K562 (cell line): ENCODE measurements around the gene OR51E2. TPM values are rescaled to one million over a fixed set of nuclear protein-coding genes. Genes with fewer than 3 reads are reported as not detected.
A peak's percentile ranks its signal among the peaks of the same experiment; 100 is the strongest.

Experiments
- ATAC-seq: fragments of 200-7000 bp; cut with Tn5 transposase; 3 replicates; pipeline ENCODE4 v1.9.1; 2020; ENCODE audit warnings: moderate library complexity
- BruUV-seq: library from RNA; stranded (reverse); fragments of 400-500 nt; replicated peaks from 2 replicates; lab custom pipeline; 2021; lab: Mats Ljungman, UMichigan
- CTCF ChIA-PET: fragments of 300-600 bp; formaldehyde crosslinking; extraction: SDS; loops from one replicate; lab custom pipeline; 2021; ENCODE audit warnings: low intra/inter-chr PET ratio; lab: Yijun Ruan, JAX
- POLR2A ChIA-PET: fragments of 300-600, 350-650 bp; sonication (Branson Sonifier 250); formaldehyde crosslinking; extraction: SDS; loops from one replicate; lab custom pipeline; 2021; ENCODE audit warnings: antibody characterized with exemption, inconsistent platforms; lab: Yijun Ruan, JAX
- DNase-seq, 4 experiments: peaks; one replicate each; pipeline versions ENCODE4 v3.0.0 to v3.0.0-alpha.2; 2011 to 2018; ENCODE audit warnings: low spot score in 3 of 4, mixed read lengths in 3 of 4; ENCODE audit errors: extremely low read depth in 1 of 4
- FAIRE-seq: peaks from 2 replicates; lab custom pipeline; 2011; peaks lifted over from hg19 to GRCh38; lab: Jason Lieb, UNC
- H2AFZ ChIP-seq: 2 replicates; pipeline ENCODE4 v1.6.0; 2011; ENCODE audit warnings: low read depth, low read length, control low read depth, inconsistent platforms
- H3K27ac ChIP-seq: fragments of 200-600 bp; 3 replicates; pipeline ENCODE4 v1.8.0; 2011; ENCODE audit warnings: low read depth, mild to moderate bottlenecking, control low read depth, inconsistent platforms, low read length, moderate library complexity, mixed read lengths; ENCODE audit errors: extremely low read depth
- H3K27me3 ChIP-seq, 2 experiments: fragments of 300-600 bp in 1 of 2; 2 replicates in 1 of 2; 3 replicates in 1 of 2; pipeline versions ENCODE4 v1.6.0 to v1.8.0; 2011; ENCODE audit warnings: inconsistent platforms in 2 of 2, low read length in 2 of 2, mild to moderate bottlenecking in 1 of 2, mixed read lengths in 1 of 2, moderate library complexity in 1 of 2; ENCODE audit not compliant: control insufficient read depth in 2 of 2, insufficient read depth in 2 of 2
- H3K36me3 ChIP-seq: fragments of 300-600 bp; 3 replicates; pipeline ENCODE4 v1.8.0; 2011; ENCODE audit warnings: mild to moderate bottlenecking, low read length, inconsistent platforms; ENCODE audit not compliant: control insufficient read depth, insufficient read depth
- H3K4me1 ChIP-seq, 2 experiments: fragments of 200-600 bp in 1 of 2; replicated peaks in 1 of 2; 2 replicates in 1 of 2; 3 replicates in 1 of 2; pipeline versions ENCODE4 v1.5.1 to v1.8.0; 2011; ENCODE audit warnings: inconsistent platforms in 2 of 2, low read length in 2 of 2, mild to moderate bottlenecking in 1 of 2, mixed read lengths in 1 of 2, moderate library complexity in 1 of 2; ENCODE audit not compliant: control insufficient read depth in 2 of 2, insufficient read depth in 2 of 2
- H3K4me2 ChIP-seq: 2 replicates; pipeline ENCODE4 v1.6.1; 2011; ENCODE audit warnings: low read length, control low read depth, inconsistent platforms, mixed read lengths; ENCODE audit not compliant: insufficient read depth
- H3K4me3 ChIP-seq: fragments of 200-600 bp; sonication (generic), shearing (Covaris generic); 2 replicates; pipeline ENCODE4 v1.5.1; 2016; ENCODE audit warnings: control low read depth, inconsistent platforms
- H3K79me2 ChIP-seq: fragments of 200-600 bp; 3 replicates; pipeline ENCODE4 v1.8.0; 2011; ENCODE audit warnings: low read length, inconsistent platforms; ENCODE audit not compliant: control insufficient read depth, insufficient read depth
- H3K9ac ChIP-seq, 2 experiments: 2 replicates each; pipeline versions ENCODE4 v1.6.0 to v1.6.1; 2011; ENCODE audit warnings: low read depth in 2 of 2, low read length in 2 of 2, control low read depth in 1 of 2, inconsistent platforms in 1 of 2, mild to moderate bottlenecking in 1 of 2, mixed read lengths in 1 of 2; ENCODE audit not compliant: insufficient read depth in 1 of 2
- H3K9me1 ChIP-seq: one replicate; pipeline ENCODE4 v1.6.0; 2011; ENCODE audit warnings: inconsistent platforms, mild to moderate bottlenecking, low read length, moderate library complexity; ENCODE audit not compliant: control insufficient read depth, insufficient read depth
- H3K9me3 ChIP-seq: replicated peaks from 2 replicates; pipeline ENCODE4 v1.5.1; 2011; ENCODE audit warnings: low read depth, low read length, inconsistent platforms; ENCODE audit not compliant: control insufficient read depth, insufficient read depth
- H4K20me1 ChIP-seq: replicated peaks from 2 replicates; pipeline ENCODE4 v1.6.1; 2011; ENCODE audit warnings: low read length, inconsistent platforms, mixed read lengths; ENCODE audit not compliant: control insufficient read depth, insufficient read depth
- ARID3B ChIP-seq: fragments of 250-450 bp; sonication (Bioruptor Pico); IDR thresholded peaks from 2 replicates; pipeline ENCODE4 v1.4.0; 2020; ENCODE audit warnings: borderline replicate concordance
- BRCA1 ChIP-seq, 2 experiments: fragments of 450-650 bp in 1 of 2; sonication (generic) in 1 of 2; formaldehyde crosslinking in 1 of 2; IDR thresholded peaks; 2 replicates each; pipeline versions ENCODE4 v1.5.0 to v1.6.1; 2017 to 2020; ENCODE audit warnings: mild to moderate bottlenecking in 1 of 2, missing genetic modification reagents in 1 of 2
- CCAR2 ChIP-seq: fragments of 200-400 bp; formaldehyde crosslinking; IDR thresholded peaks from 2 replicates; pipeline ENCODE4 v1.6.1; 2017; ENCODE audit warnings: mild to moderate bottlenecking, low read depth, low read length
- CCNT2 ChIP-seq: IDR thresholded peaks from 2 replicates; pipeline ENCODE4 v1.6.1; 2011; ENCODE audit warnings: borderline replicate concordance, low read depth, mild to moderate bottlenecking, moderate library complexity, mixed read lengths, low read length; ENCODE audit not compliant: insufficient read length; ENCODE audit errors: extremely low read depth
- FOXJ3 ChIP-seq: sonication (generic); formaldehyde crosslinking; IDR thresholded peaks from 2 replicates; pipeline ENCODE4 v1.4.0; 2020; ENCODE audit warnings: mild to moderate bottlenecking, missing genetic modification reagents
- GABPB1 ChIP-seq: sonication (generic); formaldehyde crosslinking; IDR thresholded peaks from 2 replicates; pipeline ENCODE4 v1.8.0; 2022; ENCODE audit warnings: mild to moderate bottlenecking, missing genetic modification reagents
- GATA2 ChIP-seq: sonication (generic); formaldehyde crosslinking; IDR thresholded peaks from 2 replicates; pipeline ENCODE4 v1.4.0; 2020; ENCODE audit warnings: mild to moderate bottlenecking, missing genetic modification reagents
- MAFF ChIP-seq: IDR thresholded peaks from 2 replicates; pipeline ENCODE4 v1.6.1; 2012; ENCODE audit warnings: low read length, improper control_type of control experiment
- NFE2 ChIP-seq: IDR thresholded peaks from 2 replicates; pipeline ENCODE4 v1.6.1; 2014; ENCODE audit warnings: antibody characterized with exemption, low read depth
- SP1 ChIP-seq: sonication (generic); formaldehyde crosslinking; IDR thresholded peaks from 2 replicates; pipeline ENCODE4 v1.8.1; 2022; ENCODE audit warnings: mild to moderate bottlenecking, missing genetic modification reagents
- ZNF175 ChIP-seq: fragments of 200-800 bp; sonication (Bioruptor generic); IDR thresholded peaks from 2 replicates; pipeline ENCODE4 v1.6.1; 2016; ENCODE audit warnings: low read depth, mild to moderate bottlenecking, missing genetic modification characterization, missing compliant biosample characterization
- ZNF695 ChIP-seq: fragments of 450-650 bp; formaldehyde crosslinking; IDR thresholded peaks from 2 replicates; pipeline ENCODE4 v1.4.0; 2020; ENCODE audit warnings: mild to moderate bottlenecking, moderate library complexity
- ZNF699 ChIP-seq: fragments of 250-450 bp; sonication (Bioruptor Pico); IDR thresholded peaks from 2 replicates; pipeline ENCODE4 v1.8.0; 2021; ENCODE audit warnings: mild to moderate bottlenecking, moderate library complexity; ENCODE audit not compliant: insufficient replicate concordance
- WGBS: fragments of 100-300 bp; shearing (Covaris generic); methylation state at CpG from one replicate; pipeline ENCODE4 v1.1.6; 2016; ENCODE audit warnings: low coverage, mixed read lengths; ENCODE audit not compliant: insufficient coverage; ENCODE audit errors: missing lambda C conversion rate; 5-methylcytosine and 5-hydroxymethylcytosine counted together
- in situ Hi-C: fragments of 300-500 bp; cut with MboI; formaldehyde crosslinking; loops from 4 replicates; pipeline ENCODE4 v1.15.0; 2018; ENCODE audit warnings: inconsistent platforms, mixed read lengths
- intact Hi-C: fragments of 100-400 bp; cut with micrococcal nuclease; formaldehyde crosslinking; loops from 2 replicates; pipeline ENCODE4 v1.14.2; 2022
- polyA plus RNA-seq, 8 experiments: library from polyadenylated mRNA; depleted of rRNA in 4 of 8; stranded (reverse) in 5 of 8; unstranded in 3 of 8; fragments of >200 nt; fragmentation: Nextera tagmentation in 2 of 8; fragmentation: Illumina TruSeq in 1 of 8; extraction: Ambion mirVana in 2 of 8; extraction: Trizol in 1 of 8; gene quantifications; 2 replicates each; pipeline versions ENCODE4 v1.2.1 to v1.2.3, GENCODE V29; 2011 to 2014; ENCODE audit warnings: inconsistent platforms in 1 of 8, missing spikeins in 1 of 8
- total RNA-seq, 7 experiments: library from RNA; depleted of rRNA in 6 of 7; stranded (reverse); fragments of >200 nt in 6 of 7; fragmentation: Illumina TruSeq in 2 of 7; extraction: Trizol in 2 of 7; gene quantifications; 2 replicates each; pipeline versions ENCODE4 v1.2.1 to v1.2.3, GENCODE V29; 2011 to 2021; ENCODE audit warnings: low replicate concordance in 1 of 7
- TF ChIP-seq, protein P1 (sequence below): sonication (generic); formaldehyde crosslinking; IDR thresholded peaks from 2 replicates; pipeline ENCODE4 v1.8.1; 2023; ENCODE audit warnings: mild to moderate bottlenecking, missing genetic modification reagents
- TF ChIP-seq, protein P2 (sequence below): fragments of 450-650 bp; formaldehyde crosslinking; IDR thresholded peaks from 2 replicates; pipeline ENCODE4 v1.4.0; 2022; ENCODE audit warnings: missing genetic modification characterization
- TF ChIP-seq, protein P3 (sequence below): fragments of 450-650 bp; IDR thresholded peaks from 2 replicates; pipeline ENCODE4 v1.6.1; 2016; ENCODE audit warnings: mild to moderate bottlenecking

Gene OR51E2
- total and polyA plus RNA-seq, 9 of the 15 experiments (the other 6 are each of a cell fraction or from before 2014, with no cell fraction given) = not detected

DNA sequence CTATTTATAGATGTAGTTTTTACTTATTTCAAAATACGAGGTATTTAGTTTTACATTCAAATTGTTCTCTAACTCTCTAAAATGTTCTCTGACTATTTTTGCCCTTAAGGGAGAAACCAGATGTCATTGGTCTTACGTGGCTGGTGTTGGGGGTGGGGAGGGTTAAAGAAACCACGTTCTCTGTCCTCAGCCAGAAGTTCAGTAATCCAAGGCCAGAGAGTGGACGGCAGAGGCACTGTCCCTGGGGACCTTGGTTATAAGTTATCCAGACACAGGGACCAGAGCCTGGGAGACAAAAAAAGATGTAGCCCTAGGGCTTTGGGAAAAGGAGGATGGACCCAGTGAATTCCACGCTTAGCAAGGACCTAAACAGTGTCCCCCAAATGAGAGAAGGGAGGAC is 54.6 kb downstream of the OR51E2 start:
- Histone ChIP-seq H3K9me3 (no peaks in the 10 kb centered on the region), H2AFZ (peak overlapping the region; percentile 69), H3K27ac (no peak overlapping the region), H3K4me3 (no peak overlapping the region), H3K27me3 (peaks cover 0 to 36% of the 10 kb centered on the region in 2 experiments; a peak in 2 of 5 replicates), H3K36me3 (no peaks in the 10 kb centered on the region), H3K4me2 (peak overlapping the region; percentile 25; the same call in 1 of the 2 replicates), H3K9me1 (no peaks in the 10 kb centered on the region), H3K79me2 (no peaks in the 10 kb centered on the region), H3K4me1 (peaks cover 0 to 4% of the 10 kb centered on the region in 2 experiments; a peak in 2 of 5 replicates), H4K20me1 (no peaks in the 10 kb centered on the region), H3K9ac (no peak overlapping the region)
- ChIA-PET CTCF (no interaction called here), POLR2A (interaction anchor here (1.1 kb wide), 1 partner anchor 863 kb away, joined by 3 read pairs; no protein-coding TSS in a partner anchor)
- in situ Hi-C loops (loop anchor here (25.0 kb wide), 1 partner anchor 1694 kb away; no protein-coding TSS in a partner anchor), intact Hi-C loops (no loop called here)
- no peak for FAIRE-seq
- TF ChIP-seq MAFF (no peak), FOXJ3 (CRISPR knock-in tag) (no peak), ZNF699 (CRISPR knock-in tag) (no peak), ZNF695 (CRISPR knock-in tag) (no peak), CCNT2 (no peak), SP1 (CRISPR knock-in tag) (no peak), BRCA1 (IDR thresholded peaks at IDR 0.05) (no peak), BRCA1 (CRISPR knock-in tag; IDR thresholded peaks at IDR 0.05) (no peak), NFE2 (no peak), GABPB1 (no peak), ZNF175 (CRISPR knock-in tag) (no peak), ARID3B (CRISPR knock-in tag) (no peak), CCAR2 (no peak), GATA2 (CRISPR knock-in tag) (no peak)
- TF ChIP-seq, protein P1, sequence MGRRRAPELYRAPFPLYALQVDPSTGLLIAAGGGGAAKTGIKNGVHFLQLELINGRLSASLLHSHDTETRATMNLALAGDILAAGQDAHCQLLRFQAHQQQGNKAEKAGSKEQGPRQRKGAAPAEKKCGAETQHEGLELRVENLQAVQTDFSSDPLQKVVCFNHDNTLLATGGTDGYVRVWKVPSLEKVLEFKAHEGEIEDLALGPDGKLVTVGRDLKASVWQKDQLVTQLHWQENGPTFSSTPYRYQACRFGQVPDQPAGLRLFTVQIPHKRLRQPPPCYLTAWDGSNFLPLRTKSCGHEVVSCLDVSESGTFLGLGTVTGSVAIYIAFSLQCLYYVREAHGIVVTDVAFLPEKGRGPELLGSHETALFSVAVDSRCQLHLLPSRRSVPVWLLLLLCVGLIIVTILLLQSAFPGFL (CRISPR knock-in tag) = no peak
- TF ChIP-seq, protein P2, sequence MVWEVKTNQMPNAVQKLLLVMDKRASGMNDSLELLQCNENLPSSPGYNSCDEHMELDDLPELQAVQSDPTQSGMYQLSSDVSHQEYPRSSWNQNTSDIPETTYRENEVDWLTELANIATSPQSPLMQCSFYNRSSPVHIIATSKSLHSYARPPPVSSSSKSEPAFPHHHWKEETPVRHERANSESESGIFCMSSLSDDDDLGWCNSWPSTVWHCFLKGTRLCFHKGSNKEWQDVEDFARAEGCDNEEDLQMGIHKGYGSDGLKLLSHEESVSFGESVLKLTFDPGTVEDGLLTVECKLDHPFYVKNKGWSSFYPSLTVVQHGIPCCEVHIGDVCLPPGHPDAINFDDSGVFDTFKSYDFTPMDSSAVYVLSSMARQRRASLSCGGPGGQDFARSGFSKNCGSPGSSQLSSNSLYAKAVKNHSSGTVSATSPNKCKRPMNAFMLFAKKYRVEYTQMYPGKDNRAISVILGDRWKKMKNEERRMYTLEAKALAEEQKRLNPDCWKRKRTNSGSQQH (CRISPR knock-in tag) = no peak
- TF ChIP-seq, protein P3, sequence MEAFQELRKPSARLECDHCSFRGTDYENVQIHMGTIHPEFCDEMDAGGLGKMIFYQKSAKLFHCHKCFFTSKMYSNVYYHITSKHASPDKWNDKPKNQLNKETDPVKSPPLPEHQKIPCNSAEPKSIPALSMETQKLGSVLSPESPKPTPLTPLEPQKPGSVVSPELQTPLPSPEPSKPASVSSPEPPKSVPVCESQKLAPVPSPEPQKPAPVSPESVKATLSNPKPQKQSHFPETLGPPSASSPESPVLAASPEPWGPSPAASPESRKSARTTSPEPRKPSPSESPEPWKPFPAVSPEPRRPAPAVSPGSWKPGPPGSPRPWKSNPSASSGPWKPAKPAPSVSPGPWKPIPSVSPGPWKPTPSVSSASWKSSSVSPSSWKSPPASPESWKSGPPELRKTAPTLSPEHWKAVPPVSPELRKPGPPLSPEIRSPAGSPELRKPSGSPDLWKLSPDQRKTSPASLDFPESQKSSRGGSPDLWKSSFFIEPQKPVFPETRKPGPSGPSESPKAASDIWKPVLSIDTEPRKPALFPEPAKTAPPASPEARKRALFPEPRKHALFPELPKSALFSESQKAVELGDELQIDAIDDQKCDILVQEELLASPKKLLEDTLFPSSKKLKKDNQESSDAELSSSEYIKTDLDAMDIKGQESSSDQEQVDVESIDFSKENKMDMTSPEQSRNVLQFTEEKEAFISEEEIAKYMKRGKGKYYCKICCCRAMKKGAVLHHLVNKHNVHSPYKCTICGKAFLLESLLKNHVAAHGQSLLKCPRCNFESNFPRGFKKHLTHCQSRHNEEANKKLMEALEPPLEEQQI = no peak
- no TSS peak for BruUV-seq
- no peak for DNase-seq
- WGBS = 2% methylated on average over 5 of the region's 5 CpGs
- 0 out of 3 replicates have a peak, but pooled peaks have one; percentile 51 for ATAC-seq
